Measurements from ENCODE around the gene SMC2.

DNA sequence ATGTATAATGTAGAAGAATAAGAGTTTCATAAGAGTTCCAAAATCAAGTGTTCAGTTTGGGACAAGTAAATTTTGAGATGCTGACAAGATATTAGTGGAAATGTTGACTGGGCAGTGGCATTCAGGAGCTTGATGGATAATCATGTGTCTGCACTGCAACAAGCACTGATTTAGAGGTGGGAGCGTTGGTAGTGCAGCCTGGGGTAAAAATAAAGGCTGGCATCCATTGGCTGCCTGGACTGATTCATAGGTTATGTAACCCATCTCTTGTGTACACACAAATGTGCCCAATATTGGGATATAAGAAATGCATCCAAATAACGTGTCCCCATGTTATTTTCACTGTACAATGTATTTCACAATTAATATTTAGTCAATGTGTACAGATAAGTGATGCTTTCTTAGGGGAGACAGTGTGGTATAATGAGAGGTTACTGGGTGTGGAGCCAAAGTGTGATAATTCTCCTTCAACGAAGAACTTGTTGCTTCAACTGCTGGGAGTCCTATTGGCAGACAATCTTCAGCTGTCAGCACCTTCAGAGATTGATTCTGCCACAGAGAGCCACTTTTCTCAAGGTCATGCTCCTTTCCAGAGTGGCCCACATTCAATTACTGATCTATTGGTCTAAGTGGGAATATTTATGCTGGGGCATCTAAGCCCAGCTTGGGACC lies 20.9 kb upstream of the SMC2 start:
- TF ChIP-seq, protein P1, sequence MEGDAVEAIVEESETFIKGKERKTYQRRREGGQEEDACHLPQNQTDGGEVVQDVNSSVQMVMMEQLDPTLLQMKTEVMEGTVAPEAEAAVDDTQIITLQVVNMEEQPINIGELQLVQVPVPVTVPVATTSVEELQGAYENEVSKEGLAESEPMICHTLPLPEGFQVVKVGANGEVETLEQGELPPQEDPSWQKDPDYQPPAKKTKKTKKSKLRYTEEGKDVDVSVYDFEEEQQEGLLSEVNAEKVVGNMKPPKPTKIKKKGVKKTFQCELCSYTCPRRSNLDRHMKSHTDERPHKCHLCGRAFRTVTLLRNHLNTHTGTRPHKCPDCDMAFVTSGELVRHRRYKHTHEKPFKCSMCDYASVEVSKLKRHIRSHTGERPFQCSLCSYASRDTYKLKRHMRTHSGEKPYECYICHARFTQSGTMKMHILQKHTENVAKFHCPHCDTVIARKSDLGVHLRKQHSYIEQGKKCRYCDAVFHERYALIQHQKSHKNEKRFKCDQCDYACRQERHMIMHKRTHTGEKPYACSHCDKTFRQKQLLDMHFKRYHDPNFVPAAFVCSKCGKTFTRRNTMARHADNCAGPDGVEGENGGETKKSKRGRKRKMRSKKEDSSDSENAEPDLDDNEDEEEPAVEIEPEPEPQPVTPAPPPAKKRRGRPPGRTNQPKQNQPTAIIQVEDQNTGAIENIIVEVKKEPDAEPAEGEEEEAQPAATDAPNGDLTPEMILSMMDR (IDR thresholded peaks at IDR 0.05): no peak
- TF ChIP-seq POLR2AphosphoS5 (IDR thresholded peaks at IDR 0.05): no peak
- no peak for TF ChIP-seq POLR2A (IDR thresholded peaks at IDR 0.05)
